Measurements from ENCODE around the gene SCN3B. TPM values are rescaled to one million over a fixed set of nuclear protein-coding genes. Genes with fewer than 3 reads are reported as not detected.

Gene SCN3B
- total RNA-seq, 1 donor from 2014 or later, result 4.7 TPM

GRCh38 chr11:123586568-123586967 is 67.9 kb downstream of the SCN3B start:
- H3K36me3 ChIP-seq, result no peaks in the 10 kb centered on the region
- intact Hi-C loops (cut with DNase I), result no loop called here
- no peaks in the 10 kb centered on the region for H3K9me3 ChIP-seq
- no peaks in the 10 kb centered on the region for H3K4me1 ChIP-seq
- no peaks in the 10 kb centered on the region for H3K27me3 ChIP-seq
- no peak for TF ChIP-seq CTCF (IDR thresholded peaks at IDR 0.05)
- H3K27ac ChIP-seq, result no peak overlapping the region
- no peak overlapping the region for H3K4me3 ChIP-seq
- no peak for DNase-seq (ENCODE audit: low spot score in 2 of 2)

GRCh38 chr11:123585706-123586105 is 68.7 kb downstream of the SCN3B start:
- no peaks in the 10 kb centered on the region for H3K9me3 ChIP-seq
- no peak overlapping the region for H3K27ac ChIP-seq
- intact Hi-C loops (cut with DNase I), result no loop called here
- no peaks in the 10 kb centered on the region for H3K4me1 ChIP-seq
- no peak overlapping the region for H3K4me3 ChIP-seq
- no peaks in the 10 kb centered on the region for H3K36me3 ChIP-seq
- no peak for DNase-seq (ENCODE audit: low spot score in 2 of 2)
- no peak for TF ChIP-seq CTCF (IDR thresholded peaks at IDR 0.05)
- no peaks in the 10 kb centered on the region for H3K27me3 ChIP-seq

- Histone ChIP-seq H3K4me3 (no peak overlapping the region), H3K36me3 (no peaks in the 10 kb centered on the region), H3K27me3 (no peaks in the 10 kb centered on the region), H3K4me1 (no peaks in the 10 kb centered on the region), H3K9me3 (no peaks in the 10 kb centered on the region), H3K27ac (no peak overlapping the region)
- TF ChIP-seq CTCF (IDR thresholded peaks at IDR 0.05), result no peak
- intact Hi-C loops (cut with DNase I), result no loop called here
- no peak for DNase-seq (ENCODE audit: low spot score in 2 of 2)
Measured at GRCh38 chr11:123585206-123585605, 69.2 kb downstream of the SCN3B start.

GRCh38 chr11:123584737-123585136 is 69.7 kb downstream of the SCN3B start:
- intact Hi-C loops (cut with DNase I), result no loop called here
- TF ChIP-seq CTCF (IDR thresholded peaks at IDR 0.05), result no peak
- no peak overlapping the region for H3K4me3 ChIP-seq
- H3K27me3 ChIP-seq, result no peaks in the 10 kb centered on the region
- no peaks in the 10 kb centered on the region for H3K9me3 ChIP-seq
- H3K36me3 ChIP-seq, result no peaks in the 10 kb centered on the region
- no peaks in the 10 kb centered on the region for H3K4me1 ChIP-seq
- no peak for DNase-seq (ENCODE audit: low spot score in 2 of 2)
- H3K27ac ChIP-seq, result no peak overlapping the region

- intact Hi-C loops (cut with DNase I), result no loop called here
- H3K36me3 ChIP-seq, result no peaks in the 10 kb centered on the region
- TF ChIP-seq CTCF (IDR thresholded peaks at IDR 0.05), result no peak
- H3K4me3 ChIP-seq, result no peak overlapping the region
- no peaks in the 10 kb centered on the region for H3K4me1 ChIP-seq
- H3K27ac ChIP-seq, result no peak overlapping the region
- no peaks in the 10 kb centered on the region for H3K9me3 ChIP-seq
- no peaks in the 10 kb centered on the region for H3K27me3 ChIP-seq
- no peak for DNase-seq (ENCODE audit: low spot score in 2 of 2)
Measured at GRCh38 chr11:123584186-123584585, 70.2 kb downstream of the SCN3B start.

- Histone ChIP-seq H3K27ac (no peak overlapping the region), H3K9me3 (no peaks in the 10 kb centered on the region), H3K4me1 (no peaks in the 10 kb centered on the region), H3K27me3 (no peaks in the 10 kb centered on the region), H3K4me3 (no peak overlapping the region), H3K36me3 (no peaks in the 10 kb centered on the region)
- intact Hi-C loops (cut with DNase I), result no loop called here
- DNase-seq (ENCODE audit: low spot score in 2 of 2), result no peak
- TF ChIP-seq CTCF (IDR thresholded peaks at IDR 0.05), result no peak
Measured at GRCh38 chr11:123582992-123583504, 71.4 kb downstream of the SCN3B start.
